Esophagus muscularis mucosa (tissue), 4 donors: ENCODE data around the gene PHB1. TPM values are rescaled to one million over a fixed set of nuclear protein-coding genes. Genes with fewer than 3 reads are reported as not detected.

Experiments used
- DNase-seq: peaks from one replicate; pipeline ENCODE4 v3.0.0-alpha.2; 2017; ENCODE audit errors: extremely low spot score
- H3K27ac ChIP-seq, 4 donors: fragments of 200-600 bp; sonication (generic); replicated peaks in 1 of 4; 1 replicate in 3 of 4; 2 replicates in 1 of 4; pipeline ENCODE4 v1.5.1; 2016 to 2019; ENCODE audit warnings: mild to moderate bottlenecking in 1 of 4
- H3K27me3 ChIP-seq, 4 donors: fragments of 200-600 bp; sonication (generic); one replicate each; pipeline versions ENCODE4 v1.5.1 to v1.6.0; 2016 to 2019
- H3K36me3 ChIP-seq, 4 donors: fragments of 200-600 bp; sonication (generic); one replicate each; pipeline ENCODE4 v1.5.1; 2016 to 2019
- H3K4me1 ChIP-seq, 4 donors: fragments of 200-600 bp; sonication (generic); one replicate each; pipeline ENCODE4 v1.5.1; 2016 to 2019
- H3K4me3 ChIP-seq, 4 donors: fragments of 200-600 bp; sonication (generic); 1 replicate in 2 of 4; 2 replicates in 2 of 4; pipeline ENCODE4 v1.5.1; 2016 to 2019; ENCODE audit warnings: mild to moderate bottlenecking in 4 of 4, moderate library complexity in 1 of 4
- H3K9me3 ChIP-seq, 4 donors: fragments of 200-600 bp; sonication (generic); 1 replicate in 3 of 4; 2 replicates in 1 of 4; pipeline ENCODE4 v1.5.1; 2016 to 2019
- EP300 ChIP-seq: sonication (generic); formaldehyde crosslinking; IDR thresholded peaks from one replicate; pipeline ENCODE4 v1.6.1; 2017; ENCODE audit warnings: antibody characterized with exemption
- POLR2A ChIP-seq: fragments of 450-650 bp; IDR thresholded peaks from one replicate; pipeline ENCODE4 v1.6.1; 2017; ENCODE audit warnings: antibody characterized with exemption, moderate library complexity, mild to moderate bottlenecking, low read depth
- POLR2AphosphoS5 ChIP-seq, 2 donors: sonication (generic); formaldehyde crosslinking; IDR thresholded peaks; one replicate each; pipeline ENCODE4 v1.6.1; 2017; ENCODE audit warnings: antibody characterized with exemption in 2 of 2
- WGBS: methylation state at CpG from one replicate; pipeline ENCODE4 v1.1.5; 2018; 5-methylcytosine and 5-hydroxymethylcytosine counted together
- intact Hi-C: fragments of 100-400 bp; cut with DNase I; formaldehyde crosslinking; loops from one replicate; pipeline ENCODE4 v1.15.1; 2023
- total RNA-seq, 4 donors: library from RNA; depleted of rRNA; stranded (reverse); fragments of >200 nt; gene quantifications; one replicate each; pipeline versions ENCODE4 v1.1.0 to v1.2.1, GENCODE V29; 2016
- TF ChIP-seq, protein P1 (sequence below), 3 experiments: fragments of 200-600 bp in 2 of 3; fragments of 450-650 bp in 1 of 3; sonication (generic) in 2 of 3; IDR thresholded peaks; one replicate each; pipeline ENCODE4 v1.5.1; 2017 to 2019; ENCODE audit warnings: antibody characterized with exemption in 3 of 3, mild to moderate bottlenecking in 2 of 3, moderate library complexity in 1 of 3

The PHB1 gene
- total RNA-seq, 4 donors from 2014 or later, result 75.6 to 101 (median 95.6) TPM

DNA sequence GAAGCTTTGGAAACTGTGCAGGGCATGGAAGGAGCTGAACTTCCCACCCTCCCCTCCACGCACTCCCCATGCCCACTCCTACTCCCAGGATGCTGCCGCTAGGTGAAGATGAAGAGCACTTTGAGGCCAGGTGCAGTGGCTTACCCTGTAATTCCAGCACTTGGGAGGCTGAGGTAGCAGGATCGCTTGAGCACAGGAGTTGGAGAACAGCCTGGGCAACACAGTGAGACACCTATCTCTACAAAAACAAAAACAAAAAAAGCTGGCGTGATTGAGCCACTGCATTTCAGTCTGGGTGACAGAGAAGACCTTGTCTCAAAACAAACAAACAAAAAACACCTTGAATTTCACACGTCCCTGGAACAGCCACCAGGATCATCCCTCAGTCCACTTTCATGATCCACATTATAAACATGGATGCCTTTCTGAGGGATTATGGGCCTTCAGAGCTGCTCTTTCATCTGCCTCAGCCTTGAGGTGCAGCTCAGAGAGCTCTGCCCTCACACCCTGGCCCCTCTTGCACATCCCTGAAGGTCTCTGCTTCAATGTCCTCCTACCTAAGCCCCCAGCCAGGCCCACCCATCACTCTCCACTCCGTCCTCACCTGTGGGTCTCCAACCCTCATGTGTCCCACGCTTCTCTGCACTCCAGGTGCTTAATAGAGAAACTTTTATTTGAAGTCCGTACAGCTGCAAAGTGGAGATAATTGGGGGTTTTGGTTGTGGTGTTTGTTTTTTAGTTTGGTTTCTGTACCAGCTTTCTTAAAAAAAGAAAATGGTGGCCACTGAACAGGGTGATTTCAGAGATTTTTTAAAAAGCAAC is 25.8 kb downstream of the PHB1 start:
- Histone ChIP-seq H3K27me3 (no peaks in the 10 kb centered on the region), H3K9me3 (no peaks in the 10 kb centered on the region), H3K4me3 (no peak overlapping the region), H3K36me3 (no peaks in the 10 kb centered on the region), H3K4me1 (peaks cover 5 to 36% (median 35%) of the 10 kb centered on the region in 4 donors), H3K27ac (no peak overlapping the region)
- no peak for DNase-seq
- 91% methylated on average over 7 of the region's 8 CpGs for WGBS
- TF ChIP-seq, protein P1, sequence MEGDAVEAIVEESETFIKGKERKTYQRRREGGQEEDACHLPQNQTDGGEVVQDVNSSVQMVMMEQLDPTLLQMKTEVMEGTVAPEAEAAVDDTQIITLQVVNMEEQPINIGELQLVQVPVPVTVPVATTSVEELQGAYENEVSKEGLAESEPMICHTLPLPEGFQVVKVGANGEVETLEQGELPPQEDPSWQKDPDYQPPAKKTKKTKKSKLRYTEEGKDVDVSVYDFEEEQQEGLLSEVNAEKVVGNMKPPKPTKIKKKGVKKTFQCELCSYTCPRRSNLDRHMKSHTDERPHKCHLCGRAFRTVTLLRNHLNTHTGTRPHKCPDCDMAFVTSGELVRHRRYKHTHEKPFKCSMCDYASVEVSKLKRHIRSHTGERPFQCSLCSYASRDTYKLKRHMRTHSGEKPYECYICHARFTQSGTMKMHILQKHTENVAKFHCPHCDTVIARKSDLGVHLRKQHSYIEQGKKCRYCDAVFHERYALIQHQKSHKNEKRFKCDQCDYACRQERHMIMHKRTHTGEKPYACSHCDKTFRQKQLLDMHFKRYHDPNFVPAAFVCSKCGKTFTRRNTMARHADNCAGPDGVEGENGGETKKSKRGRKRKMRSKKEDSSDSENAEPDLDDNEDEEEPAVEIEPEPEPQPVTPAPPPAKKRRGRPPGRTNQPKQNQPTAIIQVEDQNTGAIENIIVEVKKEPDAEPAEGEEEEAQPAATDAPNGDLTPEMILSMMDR (IDR thresholded peaks at IDR 0.05), result no peak
- TF ChIP-seq POLR2AphosphoS5 (IDR thresholded peaks at IDR 0.05) (no peak), POLR2A (no peak), EP300 (no peak)
- intact Hi-C loops, result no loop called here

- peaks cover 5 to 36% (median 32%) of the 10 kb centered on the region in 4 donors for H3K4me1 ChIP-seq
- no peak overlapping the region for H3K27ac ChIP-seq
- H3K27me3 ChIP-seq, result no peaks in the 10 kb centered on the region
- no peaks in the 10 kb centered on the region for H3K9me3 ChIP-seq
- intact Hi-C loops, result no loop called here
- TF ChIP-seq POLR2AphosphoS5 (IDR thresholded peaks at IDR 0.05), result no peak
- TF ChIP-seq EP300, result no peak
- no peak for TF ChIP-seq POLR2A
- TF ChIP-seq, protein P1 (IDR thresholded peaks at IDR 0.05), result no peak
- no peaks in the 10 kb centered on the region for H3K36me3 ChIP-seq
- no peak for DNase-seq
- no peak overlapping the region for H3K4me3 ChIP-seq
- WGBS, result 87% methylated on average over 6 of the region's 6 CpGs
These were observed 26.4 kb downstream of the PHB1 start for GRCh38 chr17:49388290-49388640.

DNA sequence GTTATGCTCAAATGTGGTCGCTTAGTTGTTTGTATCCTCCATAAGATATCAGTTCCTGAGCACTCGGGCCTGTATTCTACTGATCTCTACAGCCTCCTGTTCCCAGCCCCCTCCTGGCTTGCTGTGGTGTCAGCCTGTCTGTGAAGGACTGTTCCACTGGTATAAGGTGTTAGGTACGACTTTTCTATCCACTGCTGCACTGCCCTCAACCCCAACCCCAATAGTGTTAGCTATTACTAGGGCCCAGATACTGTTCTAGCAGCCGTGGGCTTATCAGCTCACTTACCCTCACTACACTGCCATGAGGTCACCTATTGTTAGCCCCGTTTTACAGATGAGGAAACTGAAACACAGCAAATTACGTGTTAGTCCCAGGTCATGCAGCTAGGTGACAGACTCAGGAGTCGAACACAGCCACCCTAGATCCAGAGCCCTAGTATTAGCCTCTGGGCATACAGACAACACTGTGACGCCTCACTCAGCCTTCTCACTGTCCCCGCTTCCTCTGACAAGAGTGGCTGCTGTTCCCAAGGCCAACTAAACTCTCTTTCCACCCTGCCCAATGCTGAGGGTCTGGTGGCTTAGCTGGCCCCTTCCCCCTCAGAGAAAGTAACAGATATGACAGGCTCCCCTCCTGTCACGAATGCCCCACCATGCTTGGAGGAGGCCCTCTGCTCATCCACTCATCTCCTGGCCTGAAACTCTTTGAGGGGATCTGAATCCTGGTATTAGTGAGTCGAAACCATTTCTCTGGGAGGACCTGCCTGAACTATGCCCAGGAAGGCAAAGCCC is 27.0 kb downstream of the PHB1 start:
- Histone ChIP-seq H3K9me3 (no peaks in the 10 kb centered on the region), H3K27ac (no peak overlapping the region), H3K27me3 (no peaks in the 10 kb centered on the region), H3K4me3 (no peak overlapping the region), H3K36me3 (no peaks in the 10 kb centered on the region), H3K4me1 (peaks cover 5 to 37% (median 34%) of the 10 kb centered on the region in 4 donors)
- intact Hi-C loops, result no loop called here
- 83% methylated on average over 11 of the region's 11 CpGs for WGBS
- DNase-seq, result no peak
- TF ChIP-seq EP300, result no peak
- TF ChIP-seq POLR2AphosphoS5 (IDR thresholded peaks at IDR 0.05), result no peak
- TF ChIP-seq, protein P1 (IDR thresholded peaks at IDR 0.05), result no peak
- no peak for TF ChIP-seq POLR2A

DNA sequence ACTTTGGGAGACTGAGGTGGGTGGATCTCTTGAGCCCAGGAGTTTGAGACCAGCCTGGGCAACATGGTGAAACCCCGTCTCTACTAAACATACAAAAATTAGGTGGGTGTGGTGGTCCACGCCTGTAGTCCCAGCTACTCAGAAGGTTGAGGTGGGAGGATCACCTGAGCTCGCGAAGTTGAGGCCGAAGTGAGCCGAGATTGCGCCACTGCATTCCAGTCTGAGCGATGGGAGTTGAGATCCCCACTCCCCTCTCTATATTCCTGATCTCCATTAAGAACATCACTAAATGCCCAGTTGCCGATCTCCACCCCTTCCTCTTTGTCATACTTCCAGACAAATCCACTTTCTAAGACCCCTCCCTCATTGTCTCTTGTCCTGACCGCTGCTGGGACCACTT is 28.3 kb downstream of the PHB1 start:
- Histone ChIP-seq H3K4me3 (no peak overlapping the region), H3K9me3 (no peaks in the 10 kb centered on the region), H3K36me3 (no peaks in the 10 kb centered on the region), H3K4me1 (peaks cover 5 to 38% (median 33%) of the 10 kb centered on the region in 4 donors), H3K27ac (no peak overlapping the region), H3K27me3 (no peaks in the 10 kb centered on the region)
- TF ChIP-seq EP300, result no peak
- TF ChIP-seq POLR2AphosphoS5 (IDR thresholded peaks at IDR 0.05), result no peak
- TF ChIP-seq POLR2A, result no peak
- TF ChIP-seq, protein P1 (IDR thresholded peaks at IDR 0.05), result no peak
- DNase-seq, result no peak
- intact Hi-C loops, result no loop called here
- WGBS, result 96% methylated on average over 10 of the region's 10 CpGs
